Esophagus mucosa (tissue), 1 donor: Measurements from ENCODE around the gene AP1M1. TPM values are rescaled to one million over a fixed set of nuclear protein-coding genes. Genes with fewer than 3 reads are reported as not detected.
"Not testable (repeated sequence)": the region's sequence is repeated elsewhere in the genome, so short reads cannot be mapped to it uniquely, and the experiment has no call there.

Experiments used
- ATAC-seq: fragments of 200-7000 bp; cut with Tn5 transposase; one replicate; pipeline ENCODE4 v1.9.1; 2020
- total RNA-seq: library from RNA; stranded (reverse); gene quantifications from one replicate; pipeline ENCODE4 v1.2.4, GENCODE V29; 2023
- donor health status: DM: yes; HTN: yes; CAD: no.

Gene AP1M1
- total RNA-seq: 37.7 TPM

DNA sequence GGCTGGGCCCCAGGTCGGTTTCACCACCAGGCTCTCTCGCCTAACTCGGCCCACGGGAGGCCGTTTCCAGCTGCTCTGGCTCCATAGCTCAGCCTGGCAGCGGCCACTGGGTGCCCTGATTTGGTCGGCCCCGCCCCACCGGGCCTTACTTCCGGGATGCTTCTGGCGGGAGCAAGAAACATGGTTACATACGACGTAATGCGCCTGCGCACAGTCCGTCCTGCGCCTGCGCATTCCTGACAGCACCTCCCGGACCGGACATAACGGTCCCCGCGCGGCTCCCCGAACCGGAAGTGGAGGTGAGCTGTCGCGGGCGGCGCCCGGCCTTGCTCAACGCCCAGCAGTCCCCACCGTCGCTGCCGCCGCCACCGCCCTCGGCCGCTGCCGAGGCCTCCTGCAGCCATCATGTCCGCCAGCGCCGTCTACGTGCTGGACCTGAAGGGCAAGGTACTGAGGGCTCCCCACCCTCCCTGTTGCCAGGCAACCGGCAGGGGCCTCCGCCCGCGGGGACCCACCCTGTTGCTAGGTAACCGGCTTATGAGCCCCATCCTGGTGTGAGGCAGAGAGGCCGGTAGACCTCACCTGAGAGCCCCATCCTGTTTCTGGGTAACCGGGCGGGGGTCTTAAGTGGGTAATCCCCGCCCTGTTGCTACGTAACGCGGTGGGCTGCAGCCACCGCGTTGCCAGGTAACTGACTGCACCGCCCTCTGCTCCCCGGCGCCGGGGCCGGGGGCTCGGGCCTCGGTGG lies at the start of gene AP1M1:
Gene AP1M1 (plus strand): TSS at position 290 of the 748 bp plus-strand sequence. CDS start 116 bp downstream, at position 406.
- ATAC-seq: peak; percentile 93

DNA sequence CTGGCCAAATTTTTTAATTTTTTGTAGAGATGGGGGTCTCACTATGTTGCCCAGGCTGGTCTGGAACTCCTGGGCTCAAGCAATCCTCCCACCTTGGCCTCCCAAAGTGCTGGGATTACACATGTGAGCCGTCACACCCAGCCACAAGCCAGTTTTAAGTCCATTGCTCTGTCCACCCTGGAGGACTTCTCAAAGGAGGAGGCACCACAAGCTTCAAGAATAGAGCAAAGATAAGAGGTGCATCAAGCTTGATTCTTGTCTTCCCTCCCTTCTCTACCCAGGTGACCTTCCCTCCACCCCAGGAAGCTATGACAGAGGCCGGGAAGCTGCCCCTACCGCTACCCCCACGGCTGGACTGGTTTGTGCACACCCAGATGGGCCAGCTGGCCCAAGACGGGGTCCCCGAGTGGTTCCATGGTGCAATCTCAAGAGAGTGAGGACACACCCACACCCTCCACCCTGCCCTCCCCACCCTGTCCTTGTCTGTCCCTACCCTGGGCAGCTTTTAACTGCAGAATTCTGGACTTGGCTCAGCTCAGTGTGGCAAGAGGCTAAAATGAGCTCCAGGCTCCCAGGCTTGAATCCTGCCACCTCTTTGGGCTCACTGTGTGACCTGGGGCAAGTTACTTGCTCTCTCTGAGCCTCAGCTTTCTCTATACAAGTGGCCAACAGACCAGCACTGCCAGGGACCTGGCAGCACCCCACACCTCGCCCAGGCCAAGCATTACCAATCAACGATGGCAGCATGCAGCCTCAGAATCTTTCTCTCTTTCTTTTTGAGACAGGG lies 49.1 kb upstream of the AP1M1 start:
- peak; percentile 45 for ATAC-seq

DNA sequence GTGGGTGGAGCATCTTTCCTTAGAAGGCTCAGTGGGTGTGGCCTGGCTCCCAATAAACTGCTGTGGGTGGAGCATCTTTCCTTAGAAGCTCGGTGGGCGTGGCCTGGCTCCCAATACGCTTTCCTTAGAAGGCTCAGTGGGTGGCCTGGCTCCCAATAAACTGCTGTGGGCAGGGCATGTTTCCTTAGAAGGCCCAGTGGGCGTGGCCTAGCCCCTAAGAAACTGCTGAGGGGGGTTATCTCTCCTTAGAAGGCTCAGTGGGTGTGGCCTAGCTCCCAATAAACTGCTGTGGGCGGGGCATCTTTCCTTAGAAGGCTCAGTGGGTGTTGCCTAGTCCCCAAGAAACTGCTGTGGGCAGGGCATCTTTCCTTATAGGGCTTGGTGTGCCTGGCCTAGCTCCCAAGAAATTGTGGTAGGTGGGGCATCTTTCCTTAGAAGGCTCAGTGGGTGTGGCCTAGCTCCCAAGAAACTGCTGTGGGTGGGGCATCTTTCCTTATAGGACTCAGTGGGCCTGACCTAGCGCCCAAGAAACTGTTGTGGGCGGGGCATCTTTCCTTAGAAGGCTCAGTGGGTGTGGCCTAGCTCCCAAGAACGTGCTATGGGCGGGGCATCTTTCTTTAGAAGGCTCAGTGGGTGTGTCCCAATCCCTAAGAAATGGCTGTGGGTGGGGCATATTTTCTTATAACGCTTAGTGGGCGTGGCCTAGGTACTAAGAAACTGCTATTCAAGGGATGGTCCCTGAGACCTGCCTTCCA lies 44.0 kb upstream of the AP1M1 start:
- no peak for ATAC-seq

DNA sequence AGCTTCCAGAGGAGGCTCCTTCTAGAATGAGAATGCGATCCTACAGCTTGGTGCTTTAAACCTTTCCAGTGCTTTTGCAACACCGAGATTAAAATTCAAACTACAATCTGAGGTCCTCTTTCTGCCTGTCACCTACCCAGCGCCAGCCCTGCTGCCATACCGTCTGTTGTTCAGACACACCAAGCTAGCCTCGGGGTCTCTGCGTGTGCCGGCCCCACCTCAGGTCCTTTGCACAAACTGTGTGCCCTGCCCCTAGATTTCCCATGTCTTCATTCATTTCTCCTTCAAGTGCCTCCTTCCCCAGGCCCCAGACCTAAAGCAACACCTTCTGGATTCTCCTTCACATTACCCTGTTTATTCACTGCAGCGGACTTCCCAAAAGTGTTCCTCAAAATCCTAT lies 43.2 kb upstream of the AP1M1 start:
- no peak for ATAC-seq

DNA sequence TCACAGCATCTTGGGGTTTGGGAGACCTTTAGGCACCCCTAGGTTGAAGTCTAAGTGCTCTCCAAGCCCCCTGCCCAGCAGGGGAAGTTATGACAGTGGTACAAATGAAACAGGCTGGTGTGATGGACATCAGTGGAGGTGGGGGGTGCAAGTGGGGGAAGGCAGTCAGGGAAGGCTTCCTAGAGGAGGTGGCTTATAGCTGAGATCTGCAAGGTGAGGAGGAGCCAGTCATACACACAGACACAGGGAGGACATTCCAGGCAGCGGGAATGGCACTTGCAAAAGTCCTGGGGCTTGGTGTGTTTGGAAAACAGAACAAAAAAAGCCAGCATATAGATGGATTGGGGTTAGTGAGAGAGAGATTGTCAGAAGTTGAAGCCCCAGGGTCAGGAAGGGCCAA lies 42.6 kb upstream of the AP1M1 start:
- no peak for ATAC-seq

DNA sequence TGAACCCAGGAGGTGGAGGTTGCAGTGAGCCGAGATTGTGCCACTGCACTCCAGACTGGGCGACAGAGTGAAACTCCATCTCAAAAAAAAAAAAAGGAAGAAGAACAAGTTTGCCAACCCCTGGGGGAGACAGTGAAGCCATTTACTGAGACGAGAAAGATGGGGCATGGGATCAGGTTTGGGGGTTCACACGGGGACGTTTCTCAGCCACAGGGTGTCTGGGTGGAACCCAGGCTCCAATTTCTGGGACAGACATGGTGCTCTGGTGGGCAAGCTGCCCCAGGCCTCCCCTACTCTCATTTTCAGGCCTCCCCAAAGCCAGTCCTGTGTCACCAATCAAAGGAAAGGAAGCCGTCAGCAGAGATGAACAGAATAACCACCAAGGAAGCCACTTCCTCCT lies 40.8 kb upstream of the AP1M1 start:
- no peak for ATAC-seq

DNA sequence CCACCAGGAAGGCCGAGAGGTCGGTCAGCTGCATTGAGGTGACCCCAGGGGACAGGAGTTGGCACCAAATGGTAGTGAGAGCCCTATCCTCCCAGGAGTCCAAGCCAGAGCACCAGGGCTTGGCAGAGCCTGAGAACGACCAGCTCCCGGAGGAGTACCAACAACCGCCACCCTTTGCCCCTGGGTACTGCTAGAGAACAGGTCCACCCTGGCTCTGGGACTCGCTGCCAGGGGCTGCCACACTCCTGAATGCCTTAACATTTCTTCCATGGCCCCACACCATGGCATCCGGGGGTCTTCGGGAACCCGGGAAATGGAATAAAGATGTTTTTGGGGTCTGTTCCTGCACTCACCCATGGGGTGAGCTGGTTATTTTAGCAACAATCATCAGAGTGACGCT lies 40.1 kb upstream of the AP1M1 start:
- no peak for ATAC-seq

DNA sequence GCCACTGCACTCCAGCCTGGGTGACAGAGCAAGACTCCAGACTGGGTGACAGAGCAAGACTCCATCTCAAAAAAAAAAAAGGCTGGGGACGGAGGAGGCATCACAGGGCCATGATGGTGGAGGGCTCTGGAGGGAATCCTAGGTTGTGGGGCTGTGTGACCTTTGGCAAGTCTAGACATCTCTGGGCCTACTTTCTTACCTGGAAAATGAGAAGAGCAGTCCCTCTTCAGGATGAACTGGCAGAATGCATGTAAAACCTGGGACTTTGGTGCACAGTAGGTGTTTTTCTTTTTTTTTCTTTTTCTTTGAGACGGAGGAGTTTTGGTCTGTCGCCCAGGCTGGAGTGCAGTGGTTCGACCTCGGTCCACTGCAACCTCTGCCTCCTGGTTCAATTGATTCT lies 38.1 kb upstream of the AP1M1 start:
- ATAC-seq: no peak

DNA sequence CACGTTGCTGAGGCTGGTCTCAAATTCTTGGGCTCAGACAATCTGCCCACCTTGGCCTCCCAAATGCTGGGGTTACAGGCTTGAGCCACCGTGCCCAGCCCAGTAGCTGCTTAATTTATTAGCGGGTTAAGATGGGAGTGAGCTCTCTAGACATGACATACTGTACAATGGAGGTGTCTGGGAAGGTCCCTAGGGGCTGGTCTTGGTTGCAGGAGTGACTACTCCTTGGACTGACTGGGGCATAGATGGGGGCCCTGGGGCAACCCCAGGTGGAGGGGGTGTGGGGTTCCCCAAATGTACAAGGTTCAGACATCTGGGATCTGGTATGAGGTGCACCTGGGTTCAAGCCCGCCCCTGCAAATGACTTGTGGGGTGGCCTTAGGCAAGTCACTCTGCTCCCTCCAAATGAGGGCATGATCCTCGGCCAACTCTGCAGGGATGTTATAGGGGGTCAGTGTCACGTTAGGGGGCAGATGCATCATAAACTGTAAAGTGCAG lies 37.2 kb upstream of the AP1M1 start:
- ATAC-seq: peak; percentile 22

DNA sequence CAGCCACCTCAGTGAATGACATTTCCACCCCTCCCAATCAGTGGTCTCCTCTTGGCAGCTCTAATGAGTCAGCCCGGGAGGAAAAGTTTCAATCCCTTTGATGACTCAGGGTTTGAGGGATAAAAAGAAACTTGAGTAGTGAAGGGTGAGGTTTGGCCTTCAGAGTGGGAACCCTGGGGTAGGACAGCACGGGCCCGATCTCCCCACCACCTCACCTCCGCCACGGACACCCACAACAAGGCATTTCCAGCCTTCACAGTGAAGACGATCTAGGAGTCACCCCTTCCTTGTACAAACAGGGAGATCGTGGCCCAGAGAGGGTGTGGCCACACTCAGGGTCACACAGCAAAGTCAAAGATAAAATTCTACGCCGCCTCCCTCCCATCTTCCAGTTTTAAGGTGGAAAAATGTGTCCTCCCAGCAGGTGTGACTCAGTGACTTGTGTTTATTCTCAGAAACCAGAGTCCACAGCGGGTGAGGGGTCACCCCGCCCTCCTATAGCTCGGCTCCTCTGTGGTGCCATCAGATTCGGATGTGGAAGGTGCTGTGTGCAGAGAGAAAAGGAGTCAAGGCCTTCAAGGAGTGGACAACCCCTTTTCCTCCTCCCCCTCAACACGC lies 36.7 kb upstream of the AP1M1 start:
- ATAC-seq: peak; percentile 72

DNA sequence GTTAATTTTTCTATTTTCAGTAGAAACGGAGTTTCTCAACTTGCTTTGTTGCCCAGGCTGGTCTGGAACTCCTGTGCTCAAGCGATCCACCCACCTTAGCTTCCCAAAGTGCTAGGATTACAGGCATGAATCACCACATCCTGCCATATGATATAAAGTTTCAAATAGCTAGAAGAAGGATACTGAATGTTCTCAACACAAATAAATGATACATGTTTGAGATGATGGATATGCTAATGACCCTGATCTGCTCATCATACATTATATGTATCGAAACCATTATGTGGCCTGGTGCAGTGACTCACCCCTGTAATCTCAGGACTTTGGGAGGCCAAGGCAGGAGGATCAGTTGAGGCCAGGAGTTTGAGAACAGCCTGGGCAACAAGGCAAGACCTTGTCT lies 35.9 kb upstream of the AP1M1 start:
- peak; percentile 68 for ATAC-seq

DNA sequence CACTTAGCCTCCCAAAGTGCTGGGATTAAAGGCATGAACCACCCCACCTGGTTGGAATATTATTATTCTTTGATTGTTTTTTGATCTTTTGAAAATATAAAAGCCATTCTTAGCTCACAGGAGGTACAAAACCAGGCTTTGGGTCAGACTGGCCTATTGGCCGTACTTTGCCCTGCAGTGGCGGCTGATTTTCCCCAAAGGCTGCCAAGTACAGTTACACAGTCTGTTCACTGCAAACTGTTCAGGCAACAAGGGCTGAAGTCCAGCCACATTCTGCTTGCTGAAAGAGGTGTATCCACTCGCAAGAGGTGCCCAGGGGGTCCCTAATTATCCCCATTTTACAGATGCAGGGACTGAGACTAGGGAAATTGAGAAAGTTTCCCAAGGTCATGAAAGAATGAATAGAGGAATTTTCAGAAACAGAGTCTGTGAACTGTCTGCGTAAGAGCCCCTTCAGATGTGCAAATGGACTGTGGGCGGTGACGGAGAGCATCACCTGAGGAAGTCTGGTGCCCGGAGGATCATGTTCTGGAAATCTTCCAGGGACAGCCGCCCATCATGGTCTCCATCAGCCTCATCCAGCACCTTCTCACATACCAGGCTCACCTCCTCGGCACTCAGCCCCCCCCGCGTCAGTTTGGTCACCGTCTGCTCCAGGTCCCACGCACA lies 33.4 kb upstream of the AP1M1 start:
- ATAC-seq: no peak

DNA sequence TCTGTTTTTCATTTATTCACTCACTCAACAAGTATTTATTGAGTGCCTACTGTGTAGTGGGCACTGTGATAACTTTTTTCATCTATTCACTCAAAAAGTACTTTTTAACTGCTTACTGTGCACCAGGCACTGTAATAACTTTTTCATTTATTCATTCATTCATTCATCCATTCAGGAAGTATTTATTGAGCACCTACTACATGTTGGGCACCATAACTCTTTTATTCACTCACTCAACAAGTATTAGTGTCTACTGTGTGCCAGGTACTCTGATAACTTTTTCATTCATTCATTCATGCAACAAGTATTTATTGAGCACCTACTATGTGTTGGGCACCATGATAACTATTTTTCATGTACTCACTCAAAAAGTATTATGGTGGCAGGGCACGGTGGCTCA lies 31.3 kb upstream of the AP1M1 start:
- ATAC-seq: no peak

DNA sequence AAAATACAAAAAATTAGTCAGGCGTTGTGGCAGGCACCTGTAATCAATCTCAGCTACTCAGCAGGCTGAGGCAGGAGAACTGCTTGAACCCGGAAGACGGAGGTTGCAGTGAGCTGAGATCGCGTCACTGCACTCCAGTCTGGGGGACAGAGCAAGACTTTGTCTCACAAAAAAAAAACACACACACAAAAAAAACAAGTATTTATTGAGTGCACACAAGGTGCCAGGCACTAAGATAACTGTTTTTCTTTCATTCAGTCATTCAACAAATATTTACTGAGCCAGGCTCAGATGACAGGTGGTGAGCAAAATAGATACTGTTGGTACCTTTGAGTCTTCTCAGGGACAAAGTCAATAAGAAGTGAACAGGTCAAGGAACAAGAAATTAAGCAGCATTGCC lies 30.7 kb upstream of the AP1M1 start:
- ATAC-seq: no peak

DNA sequence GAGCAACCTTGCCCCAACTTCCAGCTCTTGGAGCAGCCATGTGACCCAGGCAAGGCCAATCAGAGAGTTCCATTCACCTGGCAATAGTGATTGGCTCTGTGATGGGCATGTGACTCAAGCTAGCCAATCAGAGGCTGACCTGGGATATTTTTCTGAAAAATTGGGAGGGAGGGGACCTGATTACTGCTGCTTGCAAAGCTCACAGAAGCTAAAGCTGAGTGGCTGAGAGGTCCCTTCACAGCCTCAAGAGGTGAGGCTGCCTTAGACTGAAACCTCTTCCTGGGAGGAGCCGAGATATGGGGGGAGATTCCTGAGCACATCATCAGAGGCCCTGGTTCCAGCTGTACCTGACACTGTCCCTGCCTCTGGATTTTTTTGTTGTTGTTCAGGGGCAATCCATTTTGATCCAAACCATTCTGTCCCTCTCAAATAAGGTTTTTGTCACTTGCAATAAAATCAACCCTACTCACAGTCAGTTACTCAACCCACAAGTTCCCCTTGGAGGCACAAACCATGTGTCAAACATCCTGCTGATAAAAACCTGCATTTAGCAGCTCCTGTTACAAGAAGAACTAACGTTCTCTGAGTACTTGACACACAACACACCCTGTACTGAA lies 29.1 kb upstream of the AP1M1 start:
- ATAC-seq: no peak

DNA sequence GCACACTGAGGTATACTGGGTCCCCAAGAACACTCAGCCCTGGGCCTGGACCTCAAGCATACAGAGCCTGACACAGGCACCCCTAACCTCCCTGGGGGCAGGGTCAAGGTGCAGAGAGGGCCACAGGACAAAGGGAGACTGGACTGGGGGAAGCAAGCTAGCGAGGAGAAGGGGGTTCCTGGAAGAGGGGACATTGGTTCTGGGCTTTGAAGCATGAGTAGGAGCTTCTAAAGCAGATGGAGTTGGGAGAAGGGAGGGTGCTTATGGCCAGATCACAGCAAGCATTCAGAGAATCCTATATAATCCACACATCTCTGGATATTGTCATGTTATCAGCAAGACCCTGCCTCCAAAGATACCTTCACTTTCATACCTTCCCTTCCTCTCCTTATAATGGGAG lies 27.6 kb upstream of the AP1M1 start:
- ATAC-seq: no peak

DNA sequence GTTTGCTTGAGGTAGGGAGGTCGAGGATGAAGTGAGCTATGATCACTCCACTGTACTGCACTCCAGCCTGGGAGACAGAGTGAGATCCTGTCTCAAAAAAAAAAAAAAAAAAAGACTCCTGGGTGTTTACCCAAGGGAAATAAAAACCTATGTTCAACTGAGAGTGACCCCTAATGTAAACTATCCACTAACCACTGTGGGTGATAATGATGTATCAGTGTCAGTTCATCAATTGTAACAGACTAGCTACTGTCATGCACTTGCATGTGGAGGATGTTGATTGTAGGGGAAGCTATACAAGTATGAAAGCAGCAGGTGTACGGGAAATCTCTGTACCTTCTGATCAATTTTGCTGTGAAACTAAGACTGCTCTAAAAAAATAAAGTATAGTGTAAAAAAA lies 21.8 kb upstream of the AP1M1 start:
- ATAC-seq: no peak

DNA sequence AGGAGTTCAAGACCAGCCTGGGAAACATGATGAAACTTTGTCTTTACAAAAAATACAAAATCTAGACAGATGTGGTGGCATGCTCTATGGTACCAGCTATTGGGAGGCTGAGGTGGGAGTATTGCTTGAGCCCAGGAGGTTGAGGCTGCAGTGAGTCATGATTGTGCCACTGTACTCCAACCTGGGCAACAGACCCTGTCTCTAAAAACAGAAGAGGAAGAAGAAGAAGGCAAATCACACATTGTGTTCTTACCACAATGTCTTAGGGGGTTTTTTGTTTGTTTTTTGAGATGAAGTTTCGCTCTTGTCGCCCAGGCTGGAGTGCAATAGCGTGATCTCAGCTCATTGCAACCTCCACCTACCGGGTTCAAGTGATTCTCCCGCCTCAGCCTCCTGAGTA lies 18.8 kb upstream of the AP1M1 start:
- ATAC-seq: not testable (repeated sequence)

DNA sequence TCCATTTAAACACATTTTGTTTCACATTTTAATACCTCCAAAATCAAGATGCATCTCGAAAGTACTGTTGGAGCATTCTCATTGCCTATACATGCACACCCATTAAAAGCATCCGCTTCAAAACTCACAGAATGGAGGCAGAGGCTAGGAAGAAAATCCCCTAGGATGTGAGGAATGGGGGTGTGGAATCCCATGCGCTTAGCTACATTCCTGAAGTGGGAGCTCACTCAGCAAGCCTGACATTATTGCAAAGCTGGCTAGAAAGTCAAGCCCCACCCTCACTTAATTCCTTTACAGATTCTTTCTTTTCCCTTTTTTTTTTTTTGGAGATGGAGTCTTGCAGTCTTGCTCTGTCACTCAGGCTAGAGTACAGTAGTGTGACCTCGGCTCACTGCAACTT lies 17.1 kb upstream of the AP1M1 start:
- ATAC-seq: no peak

DNA sequence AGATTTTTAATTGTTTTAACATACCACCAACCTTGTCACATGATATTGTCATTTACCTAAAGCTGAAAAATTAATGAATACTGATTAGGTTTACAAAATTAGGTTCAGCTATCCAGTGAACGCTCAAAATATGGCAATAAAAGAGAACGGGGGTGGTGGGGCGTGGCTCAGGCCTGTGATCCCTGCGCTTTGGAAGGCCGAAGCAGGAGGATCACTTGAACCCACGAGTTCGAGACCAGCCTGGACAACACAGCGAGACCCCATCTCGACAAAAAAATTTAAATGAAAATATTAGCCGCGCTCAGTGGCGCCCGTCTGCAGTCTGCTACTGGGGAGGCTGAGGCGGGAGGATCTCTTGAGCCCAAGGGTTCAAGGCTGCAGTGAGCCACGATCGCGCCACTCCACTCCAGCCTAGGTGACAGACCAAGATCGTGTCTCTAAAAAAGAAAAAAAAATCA lies 13.0 kb upstream of the AP1M1 start:
- ATAC-seq: no peak

DNA sequence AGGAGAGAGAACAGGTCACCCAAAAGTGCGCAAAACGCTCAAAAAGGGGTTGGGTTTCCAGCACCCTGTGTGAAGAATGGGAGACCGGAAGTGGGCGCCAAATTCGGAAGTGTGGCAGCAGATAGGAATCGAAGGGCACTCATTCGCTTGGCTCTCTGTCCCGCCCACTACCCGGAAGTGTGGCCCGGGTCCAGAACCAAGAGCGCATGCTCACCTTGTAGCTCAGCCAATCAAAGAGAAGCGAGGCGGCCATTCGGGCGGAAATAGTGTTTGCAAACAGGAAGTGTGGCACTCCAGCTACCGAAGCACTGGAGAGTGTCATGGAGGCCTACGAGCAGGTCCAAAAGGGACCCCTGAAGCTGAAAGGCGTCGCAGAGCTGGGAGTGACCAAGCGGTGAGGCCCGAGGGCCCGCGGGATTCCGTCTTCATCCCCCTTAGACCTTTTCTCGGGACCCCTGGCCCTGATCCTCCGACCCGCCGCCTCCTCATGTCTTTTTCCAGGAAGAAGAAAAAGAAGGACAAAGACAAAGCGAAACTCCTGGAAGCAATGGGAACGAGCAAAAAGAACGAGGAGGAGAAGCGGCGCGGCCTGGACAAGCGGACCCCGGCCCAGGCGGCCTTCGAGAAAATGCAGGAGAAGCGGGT lies 12.5 kb upstream of the AP1M1 start, which contains the start of gene FAM32A:
Gene FAM32A (plus strand): TSS at position 288 of the 645 bp plus-strand sequence. CDS start 33 bp downstream, at position 321.
- ATAC-seq: peak; percentile 96
